ENCODE measurements around the gene CCDC14. TPM values are rescaled to one million over a fixed set of nuclear protein-coding genes. Genes with fewer than 3 reads are reported as not detected.
"Not testable (repeated sequence)": the region's sequence is repeated elsewhere in the genome, so short reads cannot be mapped to it uniquely, and the experiment has no call there.

CCDC14 gene
- 100 to 1,000 TPM in 3 of 4 donors, 10 to 100 TPM in 1; 96.3 to 175 (median 150) TPM for polyA plus RNA-seq (ENCODE audit: insufficient read length in 4 of 4)

DNA sequence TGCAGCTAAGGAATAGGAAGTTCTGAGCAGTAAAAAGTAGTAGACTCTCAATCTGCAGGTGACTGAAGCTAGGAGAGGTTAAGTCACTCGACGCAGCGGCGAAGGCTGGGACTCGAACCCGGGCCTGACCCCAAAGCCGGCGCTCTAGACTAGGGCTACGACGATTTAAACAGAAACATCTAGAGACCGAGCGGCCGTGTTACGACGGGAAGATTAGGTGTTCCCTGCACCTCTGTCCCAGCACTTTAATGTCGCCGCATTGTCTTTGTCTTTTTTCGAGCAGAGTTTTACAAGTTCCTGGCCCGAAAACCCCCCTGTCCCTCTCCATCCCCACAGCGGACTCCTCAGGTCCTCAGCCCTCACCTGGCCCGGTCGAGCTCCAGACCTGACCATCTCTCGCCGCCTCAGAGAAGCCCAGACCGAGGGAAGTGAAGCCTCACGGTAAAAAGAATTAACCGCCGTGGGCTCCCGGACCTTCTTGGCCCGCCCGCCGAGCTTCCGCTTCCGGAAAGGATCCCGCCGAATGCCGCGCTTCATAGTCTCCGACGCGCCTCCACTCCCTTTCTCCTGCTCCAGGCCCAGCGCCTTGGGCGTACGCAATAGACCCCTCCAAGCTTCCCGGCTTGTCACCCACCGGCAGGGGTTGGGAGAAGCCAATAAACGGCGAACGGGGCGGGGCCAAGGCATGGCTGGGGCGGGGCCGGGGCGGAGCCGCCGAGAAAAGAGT is at the start of gene CCDC14:
Gene CCDC14 (minus strand): TSS at position 449 of the 727 bp plus-strand sequence. CDS start 56 bp downstream, at position 393.
- DNase-seq (ENCODE audit: low read depth in 4 of 4, low spot score in 3 of 4) = peak; percentile 86 to 93 (median 90)

GRCh38 chr3:124008321-124008720 is 47.3 kb upstream of the CCDC14 start:
- not testable (repeated sequence) for DNase-seq (ENCODE audit: low read depth in 4 of 4, low spot score in 3 of 4)

DNA sequence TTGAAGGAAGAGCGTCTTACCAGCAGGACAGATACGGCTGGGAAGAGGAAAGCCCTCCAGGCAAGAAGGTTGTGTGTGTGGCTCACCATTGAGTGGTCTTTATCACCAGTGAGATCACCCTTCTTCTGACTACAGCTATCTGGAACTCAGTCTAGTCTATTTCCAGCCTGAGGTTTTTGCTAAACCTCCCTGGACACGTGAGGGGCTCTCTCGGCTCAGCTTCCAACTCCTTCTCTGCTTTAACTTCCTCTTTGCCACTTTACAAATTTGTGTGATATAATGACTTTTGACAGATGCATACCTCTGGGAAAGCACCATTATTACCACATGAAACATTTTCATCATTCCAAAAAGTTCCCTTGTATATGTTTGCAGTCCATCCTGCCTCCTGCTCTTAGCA is 46.2 kb upstream of the CCDC14 start:
- DNase-seq (ENCODE audit: low read depth in 4 of 4, low spot score in 3 of 4) = no peak

GRCh38 chr3:124002405-124003079 is 41.5 kb upstream of the CCDC14 start:
- DNase-seq (ENCODE audit: low read depth in 4 of 4, low spot score in 3 of 4) = not testable (repeated sequence)

DNA sequence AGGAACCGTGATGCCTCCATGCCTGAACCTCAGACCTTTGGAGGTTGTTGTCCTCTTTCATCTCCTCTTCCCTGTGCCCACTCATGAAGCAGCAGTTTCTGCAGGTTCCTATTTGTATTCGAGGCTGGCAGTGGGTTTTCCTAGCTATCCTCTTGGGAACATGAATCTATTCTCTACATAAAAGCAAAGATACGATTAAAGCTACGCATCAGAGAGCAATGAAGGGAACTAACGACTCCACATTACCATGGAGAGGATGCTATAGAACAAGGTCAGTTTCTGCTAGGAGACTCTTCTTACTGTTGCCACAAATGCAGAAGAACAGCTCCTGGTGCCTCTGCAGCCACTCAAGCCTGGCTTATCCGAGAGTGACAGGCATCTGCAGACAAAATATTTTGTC is 40.3 kb upstream of the CCDC14 start:
- not testable (repeated sequence) for DNase-seq (ENCODE audit: low read depth in 4 of 4, low spot score in 3 of 4)

DNA sequence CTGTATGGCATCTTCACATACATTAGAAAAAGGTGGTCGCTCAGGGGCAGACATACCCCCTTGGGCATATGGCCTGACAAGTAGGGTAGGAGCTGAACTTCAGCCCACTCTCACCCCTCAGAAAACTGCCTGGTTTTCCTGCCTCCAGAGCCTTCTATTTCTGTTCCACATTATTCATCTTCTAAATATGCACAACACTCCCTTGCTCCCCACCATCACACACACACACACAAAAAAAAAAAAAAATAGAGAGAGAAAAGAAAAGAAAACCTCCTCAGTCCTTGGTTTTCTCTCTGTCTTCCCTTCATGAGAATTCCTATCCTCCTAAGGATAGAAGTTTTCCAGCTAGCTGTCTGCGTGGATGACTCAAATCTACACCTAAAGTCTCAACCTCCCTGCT is 36.5 kb upstream of the CCDC14 start:
- DNase-seq (ENCODE audit: low read depth in 4 of 4, low spot score in 3 of 4) = no peak

- no peak for DNase-seq (ENCODE audit: low read depth in 4 of 4, low spot score in 3 of 4)
Measured at GRCh38 chr3:123993818-123994217, 32.8 kb upstream of the CCDC14 start.

DNA sequence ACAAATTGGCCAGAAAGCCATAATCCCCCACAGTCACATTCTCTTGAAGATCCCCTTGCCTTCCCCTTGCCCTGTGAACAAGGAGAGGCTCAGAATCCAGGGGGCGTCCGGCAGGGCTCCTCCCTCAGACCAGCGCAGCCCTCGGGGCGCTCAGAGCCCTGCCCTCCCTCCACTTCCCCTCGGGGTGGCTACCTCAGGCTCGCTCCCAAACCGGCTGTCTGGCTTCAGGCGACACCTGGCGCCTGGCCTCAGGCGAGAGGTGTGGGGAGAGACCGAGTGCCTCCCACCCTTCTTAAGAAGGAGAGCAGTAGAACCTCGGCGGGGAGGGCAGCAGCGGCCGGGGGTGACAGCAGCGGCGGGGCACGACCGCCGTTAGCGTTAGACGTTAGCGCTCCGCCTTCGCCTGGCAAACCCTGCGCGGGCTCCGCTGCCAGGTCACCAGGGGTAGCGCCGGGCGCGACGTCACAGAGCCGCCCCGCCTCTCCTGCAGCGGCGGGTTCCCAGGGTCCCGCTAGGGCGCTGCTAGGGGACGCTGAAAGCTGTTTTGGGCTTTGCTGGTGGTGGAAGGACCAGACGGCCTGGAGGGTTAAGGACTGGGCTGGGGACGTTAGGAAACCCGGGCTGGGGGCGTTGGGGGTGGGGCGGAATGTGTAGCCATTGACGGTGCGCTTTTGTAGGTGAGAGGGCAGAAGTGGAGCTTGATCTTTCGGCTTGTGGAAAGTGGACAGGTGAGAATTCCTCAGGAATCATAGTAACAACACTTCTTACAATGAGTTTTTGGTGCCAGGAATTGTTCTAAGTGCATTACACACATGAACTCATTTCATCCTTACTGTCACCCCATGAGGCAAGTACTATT is 30.9 kb upstream of the CCDC14 start, which contains the start of gene ROPN1:
Gene ROPN1 (minus strand): TSS at position 395 of the 859 bp plus-strand sequence. CDS start 11,643 bp downstream, outside the sequence.
- not testable (repeated sequence) for DNase-seq (ENCODE audit: low read depth in 4 of 4, low spot score in 3 of 4)

DNA sequence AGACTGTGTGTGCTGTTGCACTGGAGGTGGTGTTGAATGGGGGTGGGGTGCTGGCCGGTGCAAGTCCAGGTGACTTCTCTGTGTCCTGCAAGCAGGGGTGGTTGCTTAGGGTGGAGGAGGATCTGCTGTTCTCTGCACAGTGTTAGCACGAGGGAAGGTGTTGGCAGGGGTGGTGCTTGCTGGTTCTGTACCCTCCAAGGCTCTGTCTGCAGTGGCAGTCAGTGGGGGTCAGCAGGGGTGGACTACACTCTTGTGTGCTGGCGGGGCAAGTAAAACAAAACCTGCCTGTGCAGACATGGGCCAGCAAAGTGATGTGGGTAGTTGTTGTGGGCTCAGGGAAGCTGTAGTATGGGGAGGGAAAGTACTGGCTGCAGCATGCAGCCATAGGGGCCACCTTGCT is 25.4 kb upstream of the CCDC14 start:
- DNase-seq (ENCODE audit: low read depth in 4 of 4, low spot score in 3 of 4) = no peak

- DNase-seq (ENCODE audit: low read depth in 4 of 4, low spot score in 3 of 4) = no peak
Measured at GRCh38 chr3:123984957-123985356, 23.9 kb upstream of the CCDC14 start.

- DNase-seq (ENCODE audit: low read depth in 4 of 4, low spot score in 3 of 4) = no peak
Measured at GRCh38 chr3:123984350-123984749, 23.3 kb upstream of the CCDC14 start.

- DNase-seq (ENCODE audit: low read depth in 4 of 4, low spot score in 3 of 4) = not testable (repeated sequence)
Measured at GRCh38 chr3:123981317-123981716, 20.3 kb upstream of the CCDC14 start.

- DNase-seq (ENCODE audit: low read depth in 4 of 4, low spot score in 3 of 4) = no peak
Measured at GRCh38 chr3:123980539-123980938, 19.5 kb upstream of the CCDC14 start.

DNA sequence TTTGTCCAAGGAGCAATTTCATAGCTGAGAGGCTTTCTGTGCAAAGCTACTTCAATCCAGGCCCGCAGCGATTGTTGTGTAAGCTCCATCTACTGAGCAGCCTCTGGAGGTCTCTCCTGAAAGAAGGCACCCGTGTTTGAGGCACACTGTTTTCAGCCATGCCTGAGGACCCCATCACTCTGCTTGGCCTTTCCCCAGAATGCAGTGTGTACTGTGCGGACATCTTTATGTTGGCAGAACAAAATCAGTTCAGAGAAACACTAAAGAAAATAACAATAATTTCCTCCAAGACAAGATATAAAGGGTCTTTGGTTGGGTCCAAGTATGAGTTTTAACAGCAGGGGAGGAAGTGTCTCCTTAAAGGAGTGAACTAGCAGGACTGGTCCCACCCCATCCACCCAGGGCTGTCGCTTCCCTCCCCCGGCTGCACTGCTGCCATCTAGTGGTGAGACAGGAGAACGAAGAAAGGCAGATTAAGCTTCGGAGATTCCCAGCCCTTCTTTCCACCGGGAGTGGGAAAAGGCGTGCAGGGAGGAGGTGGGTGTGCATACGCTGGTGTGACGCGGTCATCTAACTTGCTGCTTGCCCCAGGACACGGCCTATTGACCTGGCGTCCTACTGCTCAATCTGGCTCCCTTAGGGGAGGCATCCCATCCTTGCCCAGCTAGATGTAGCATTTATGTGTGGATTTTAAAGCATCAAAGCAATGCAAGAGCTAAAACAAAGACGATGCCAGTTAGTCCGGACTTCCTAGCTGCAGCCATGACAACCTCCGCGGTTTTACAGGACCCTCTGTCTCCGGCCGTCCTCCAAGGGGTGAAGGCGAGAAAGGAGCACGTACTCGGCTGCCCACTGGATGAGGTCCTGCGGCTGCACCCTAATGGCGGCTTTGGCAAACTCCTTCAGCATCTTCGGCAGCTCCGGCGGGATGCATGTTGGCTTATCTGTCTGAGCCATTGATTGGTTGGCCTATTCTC is 18.8 kb upstream of the CCDC14 start:
- DNase-seq (ENCODE audit: low read depth in 4 of 4, low spot score in 3 of 4) = peak in 1 of 4 donors; percentile 18

DNA sequence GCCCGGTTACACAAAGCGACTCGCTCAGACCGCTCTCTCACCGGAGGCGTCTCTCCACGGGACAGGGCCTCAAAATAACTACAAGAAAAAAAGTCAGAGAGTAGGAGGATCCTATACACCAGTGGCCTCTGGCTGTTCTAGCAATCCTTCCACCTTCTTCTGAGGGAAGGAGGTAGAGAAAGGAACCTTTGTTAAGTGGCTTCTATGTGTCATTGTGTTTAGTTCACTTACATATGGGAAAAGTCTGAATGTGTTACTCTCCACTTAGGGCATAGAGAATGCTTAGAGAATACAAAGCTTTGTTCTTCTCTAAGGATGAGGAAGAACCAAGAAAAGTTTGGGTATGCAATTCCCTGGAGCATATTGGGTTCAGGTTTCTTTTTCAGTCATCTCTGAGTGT is 15.9 kb upstream of the CCDC14 start:
- not testable (repeated sequence) for DNase-seq (ENCODE audit: low read depth in 4 of 4, low spot score in 3 of 4)

DNA sequence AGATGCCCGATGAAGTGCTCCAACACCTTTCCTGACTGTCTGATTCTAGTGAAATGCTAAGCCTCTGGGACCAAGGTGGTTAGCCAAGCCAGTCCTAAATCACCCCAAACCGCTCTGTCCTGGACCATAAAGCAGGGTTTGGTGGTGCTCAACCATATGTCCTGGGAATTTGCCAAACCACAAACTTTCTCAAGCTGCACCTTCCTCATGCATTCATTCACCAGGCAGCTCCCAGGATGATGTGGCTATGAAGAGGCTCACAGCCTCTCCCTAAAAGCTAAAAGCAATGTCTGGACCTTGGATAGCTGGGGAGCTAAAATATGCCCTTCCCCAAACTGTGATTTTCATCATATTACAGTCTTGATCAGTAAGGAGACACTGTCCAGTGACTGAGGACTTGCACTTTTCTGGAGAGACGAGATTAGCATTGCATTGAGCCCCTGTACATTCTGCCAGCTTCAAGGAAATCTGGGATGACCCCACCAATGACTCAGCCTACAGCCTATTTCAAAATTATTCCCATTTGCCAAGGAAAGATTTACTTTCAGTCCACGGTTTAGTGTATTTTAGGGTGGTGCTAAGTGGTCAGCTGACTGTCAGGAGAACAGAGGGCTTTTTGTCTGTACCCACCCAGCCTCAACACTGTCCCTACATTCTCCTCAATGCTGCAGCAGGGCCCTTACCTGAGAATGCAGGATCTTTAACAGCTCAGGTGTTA is 15.3 kb upstream of the CCDC14 start:
- not testable (repeated sequence) for DNase-seq (ENCODE audit: low read depth in 4 of 4, low spot score in 3 of 4)

DNA sequence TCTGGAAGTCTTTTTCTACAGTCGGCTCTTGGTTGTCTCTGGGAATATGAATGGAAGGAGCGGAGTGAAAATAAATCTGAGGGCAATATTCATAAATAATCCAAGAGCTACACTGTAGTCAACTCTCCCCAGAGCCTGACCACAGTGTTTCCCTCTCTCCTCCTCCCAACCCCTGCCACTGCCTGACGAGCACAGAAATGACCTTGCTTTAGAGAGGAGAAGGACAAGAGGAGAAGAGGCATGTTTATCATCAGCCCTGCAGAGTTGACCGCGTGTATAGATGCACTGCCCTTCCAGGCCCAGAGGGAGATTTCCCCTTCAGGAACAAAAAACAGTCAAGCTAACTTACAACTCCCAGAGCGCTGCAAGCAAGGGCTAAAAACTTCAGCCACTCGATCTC is 14.0 kb upstream of the CCDC14 start:
- not testable (repeated sequence) for DNase-seq (ENCODE audit: low read depth in 4 of 4, low spot score in 3 of 4)

DNA sequence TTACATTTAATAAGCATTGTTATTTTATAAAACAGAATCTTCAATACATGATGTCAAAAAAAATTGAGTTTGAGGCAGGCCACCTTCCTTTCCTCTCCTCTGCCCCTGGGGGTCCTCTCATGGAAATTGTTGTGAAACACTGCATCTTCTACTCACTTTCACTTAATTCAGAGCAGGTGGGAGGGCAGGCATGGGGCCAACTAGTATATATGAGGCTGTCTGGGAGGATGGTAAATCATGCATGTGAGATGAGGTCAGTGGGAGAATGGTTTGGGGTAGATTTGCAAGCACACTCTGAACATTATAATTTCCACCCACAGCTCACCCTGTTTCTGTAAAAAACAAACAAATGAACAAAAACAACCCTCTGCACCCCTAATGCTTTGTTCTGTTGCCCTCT is 10.4 kb upstream of the CCDC14 start:
- DNase-seq (ENCODE audit: low read depth in 4 of 4, low spot score in 3 of 4) = no peak

DNA sequence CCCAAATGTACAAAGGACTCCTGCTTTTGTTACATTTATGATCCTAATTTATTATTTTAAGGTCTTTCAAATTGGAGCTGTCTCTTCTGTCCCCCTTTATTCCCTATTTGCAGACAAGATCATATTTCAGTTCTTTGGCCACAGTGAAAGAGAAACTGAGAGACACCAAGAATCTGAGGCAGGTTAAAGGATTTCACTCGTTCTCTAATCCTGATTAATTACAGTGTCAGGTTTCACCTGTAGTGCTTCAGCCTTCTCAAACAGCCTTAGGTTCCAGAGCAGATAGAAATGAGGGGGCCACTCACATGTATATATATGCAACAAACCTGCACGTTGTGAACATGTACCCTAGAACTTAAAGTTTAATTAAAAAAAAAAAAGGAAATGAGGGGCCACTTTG is 6.2 kb upstream of the CCDC14 start:
- DNase-seq (ENCODE audit: low read depth in 4 of 4, low spot score in 3 of 4) = not testable (repeated sequence)

Measured in left renal pelvis (tissue), 4 donors.